HFF-Myc (cell line): Measurements from ENCODE around the gene ARHGAP23.
"Not testable (repeated sequence)": the region's sequence is repeated elsewhere in the genome, so short reads cannot be mapped to it uniquely, and the experiment has no call there.

Experiments used
- DNase-seq: peaks from one replicate; pipeline ENCODE4 v3.0.0-alpha.2; 2011; ENCODE audit warnings: low read depth; ENCODE audit errors: extremely low read depth
- H3K4me3 ChIP-seq: replicated peaks from 2 replicates; pipeline ENCODE4 v1.5.1; 2011; ENCODE audit warnings: low read depth, mild to moderate bottlenecking, control low read depth, low read length
- TF ChIP-seq, protein P1 (sequence below): IDR thresholded peaks from 2 replicates; pipeline ENCODE4 v1.5.1; 2012; ENCODE audit warnings: mild to moderate bottlenecking, low read depth, low read length, control low read depth; ENCODE audit errors: missing control alignments

ARHGAP23 gene

DNA sequence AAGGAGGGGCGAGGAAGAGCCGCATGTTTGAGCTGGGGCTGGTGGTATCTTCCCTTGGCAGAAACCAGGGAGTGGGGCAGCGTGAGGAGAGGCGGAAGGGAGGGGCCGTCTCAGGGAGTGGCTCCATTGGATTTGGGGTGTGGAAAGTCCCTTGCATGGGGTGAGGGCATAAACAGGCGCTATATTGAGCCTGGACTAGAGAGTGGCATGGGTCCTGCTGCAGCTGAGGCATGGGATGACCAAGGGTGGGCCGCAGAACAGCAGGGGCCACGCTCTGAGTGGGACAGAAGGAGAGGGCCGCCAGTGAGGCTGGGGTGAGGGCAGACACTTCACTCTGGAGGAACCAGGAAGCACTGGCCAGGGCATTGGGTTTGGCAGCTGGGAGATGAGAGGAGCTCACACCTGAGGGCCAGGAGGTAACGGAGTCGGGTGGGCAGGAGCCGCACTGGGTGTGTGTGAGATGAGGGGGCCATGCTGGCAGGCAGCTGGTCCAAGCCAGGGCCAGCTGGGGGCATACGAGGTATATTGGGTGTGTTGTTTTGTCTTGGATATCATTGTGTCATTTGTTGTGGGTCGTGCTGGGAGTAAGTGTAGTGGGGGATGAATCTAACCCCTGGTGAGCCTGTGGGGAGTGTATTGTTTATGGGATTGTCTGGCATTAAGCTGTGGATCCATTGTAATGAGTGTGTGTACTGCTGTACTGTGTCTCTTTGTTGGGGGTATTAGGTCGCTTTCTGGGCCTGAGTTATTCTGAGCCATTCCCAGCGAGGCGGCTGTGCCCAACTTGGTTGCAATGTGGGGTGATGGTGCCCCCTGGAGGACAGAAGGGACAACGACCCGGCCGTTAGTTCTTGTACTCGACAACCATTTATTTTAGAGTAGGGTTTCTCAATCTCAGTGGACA, 56.2 kb downstream of the ARHGAP23 start:
- H3K4me3 ChIP-seq, DNase-seq: not testable (repeated sequence)
- TF ChIP-seq, protein P1, sequence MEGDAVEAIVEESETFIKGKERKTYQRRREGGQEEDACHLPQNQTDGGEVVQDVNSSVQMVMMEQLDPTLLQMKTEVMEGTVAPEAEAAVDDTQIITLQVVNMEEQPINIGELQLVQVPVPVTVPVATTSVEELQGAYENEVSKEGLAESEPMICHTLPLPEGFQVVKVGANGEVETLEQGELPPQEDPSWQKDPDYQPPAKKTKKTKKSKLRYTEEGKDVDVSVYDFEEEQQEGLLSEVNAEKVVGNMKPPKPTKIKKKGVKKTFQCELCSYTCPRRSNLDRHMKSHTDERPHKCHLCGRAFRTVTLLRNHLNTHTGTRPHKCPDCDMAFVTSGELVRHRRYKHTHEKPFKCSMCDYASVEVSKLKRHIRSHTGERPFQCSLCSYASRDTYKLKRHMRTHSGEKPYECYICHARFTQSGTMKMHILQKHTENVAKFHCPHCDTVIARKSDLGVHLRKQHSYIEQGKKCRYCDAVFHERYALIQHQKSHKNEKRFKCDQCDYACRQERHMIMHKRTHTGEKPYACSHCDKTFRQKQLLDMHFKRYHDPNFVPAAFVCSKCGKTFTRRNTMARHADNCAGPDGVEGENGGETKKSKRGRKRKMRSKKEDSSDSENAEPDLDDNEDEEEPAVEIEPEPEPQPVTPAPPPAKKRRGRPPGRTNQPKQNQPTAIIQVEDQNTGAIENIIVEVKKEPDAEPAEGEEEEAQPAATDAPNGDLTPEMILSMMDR, result peak; percentile 74

DNA sequence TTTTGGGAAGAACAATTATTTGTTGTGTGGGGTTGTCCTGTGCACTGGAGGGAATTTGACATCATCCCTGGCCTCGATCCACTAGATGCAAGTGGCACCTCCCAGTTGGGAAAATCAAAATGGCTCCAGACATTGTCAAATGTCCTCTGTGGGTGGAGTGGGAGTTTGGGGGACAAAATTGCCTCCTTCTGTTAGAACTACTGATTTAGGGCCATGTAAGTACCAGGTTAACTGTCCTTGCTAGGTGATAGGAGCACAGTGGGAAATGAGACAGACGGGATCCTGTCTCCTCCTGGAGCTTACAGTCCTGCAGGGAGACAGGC, 56.8 kb downstream of the ARHGAP23 start:
- H3K4me3 ChIP-seq, result no peak overlapping the region
- no peak for DNase-seq

DNA sequence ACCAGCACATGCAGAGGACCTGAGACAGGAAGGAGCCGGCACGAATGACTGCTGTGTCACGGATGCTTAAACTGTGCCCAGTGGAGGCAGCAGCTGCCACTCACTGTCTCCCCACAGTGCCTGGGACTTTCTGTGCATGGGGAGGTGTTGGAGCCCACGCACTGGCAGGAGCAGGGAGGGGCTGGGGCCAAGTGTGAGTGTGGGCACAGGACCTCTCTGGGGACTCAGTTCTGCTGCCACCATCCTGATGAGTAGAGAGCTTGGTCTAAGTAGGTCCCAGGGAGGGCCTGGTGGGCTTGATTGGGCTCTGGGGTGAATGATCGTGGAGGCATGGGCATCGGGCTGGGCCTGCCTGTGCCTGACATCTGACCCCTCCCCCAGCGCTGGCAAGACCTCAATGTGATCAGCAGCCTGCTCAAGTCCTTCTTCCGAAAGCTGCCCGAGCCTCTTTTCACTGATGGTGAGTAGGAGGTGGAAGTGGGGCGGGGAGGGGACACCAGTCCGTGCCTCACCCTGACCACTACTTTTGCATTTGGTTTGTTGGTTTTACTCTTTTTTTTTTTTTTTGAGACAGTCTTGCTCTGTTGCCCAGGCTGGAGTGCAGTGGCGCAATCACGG, 57.5 kb downstream of the ARHGAP23 start:
- not testable (repeated sequence) for H3K4me3 ChIP-seq, DNase-seq

More for the DNA sequence above, 56.8 kb downstream of the ARHGAP23 start:
- TF ChIP-seq, protein P1, result no peak

DNA sequence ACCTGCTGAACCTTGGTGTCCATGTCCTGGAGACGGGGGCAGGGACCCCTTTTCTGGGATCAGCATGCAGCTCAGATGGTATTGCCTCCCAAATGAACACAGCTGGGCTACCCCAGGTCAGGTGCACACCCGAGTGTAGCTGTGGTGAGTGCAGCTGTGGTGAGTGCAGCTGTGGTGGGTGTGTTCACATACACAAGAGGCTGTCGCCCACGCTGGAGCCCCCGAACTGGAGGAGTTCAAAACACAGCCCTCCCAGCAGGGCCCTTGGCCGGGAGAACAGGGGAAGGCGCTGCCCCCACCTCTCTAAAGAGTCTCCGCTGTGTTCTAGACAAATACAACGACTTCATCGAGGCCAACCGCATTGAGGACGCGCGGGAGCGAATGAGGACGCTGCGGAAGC, 61.5 kb downstream of the ARHGAP23 start:
- not testable (repeated sequence) for DNase-seq, H3K4me3 ChIP-seq

DNA sequence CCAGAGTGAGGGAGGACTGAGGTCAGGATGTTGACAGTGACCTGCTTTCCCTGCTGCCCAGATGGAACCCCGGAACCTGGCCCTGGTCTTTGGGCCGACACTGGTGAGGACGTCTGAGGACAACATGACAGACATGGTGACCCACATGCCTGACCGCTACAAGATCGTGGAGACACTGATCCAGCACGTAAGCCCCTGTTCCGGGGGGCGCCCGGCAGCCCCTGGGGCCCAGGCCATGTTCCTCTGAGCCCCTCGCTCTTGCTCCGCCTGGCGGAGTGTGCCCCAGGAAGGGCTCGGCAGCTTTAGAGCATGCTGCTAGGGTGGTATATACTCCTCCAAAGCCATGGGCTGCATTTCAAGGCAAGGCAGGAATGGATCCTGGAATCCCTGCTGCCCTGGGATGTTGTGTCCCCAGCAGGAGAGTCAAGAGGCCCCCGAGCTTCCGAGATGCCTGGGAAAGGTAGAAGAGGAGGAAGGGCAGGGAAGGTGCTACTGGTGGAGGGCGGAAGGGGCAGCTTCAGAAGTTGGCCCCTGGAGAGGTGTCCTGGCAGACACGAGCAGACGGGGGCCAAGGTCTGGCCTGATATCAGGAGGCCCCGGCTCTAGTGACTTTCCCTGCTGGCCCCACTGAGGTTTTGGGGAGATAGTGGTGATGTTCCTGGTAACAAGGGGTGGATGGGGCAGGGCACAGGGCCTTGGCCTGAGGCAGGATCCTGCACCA, 63.2 kb downstream of the ARHGAP23 start:
- not testable (repeated sequence) for DNase-seq, H3K4me3 ChIP-seq

DNA sequence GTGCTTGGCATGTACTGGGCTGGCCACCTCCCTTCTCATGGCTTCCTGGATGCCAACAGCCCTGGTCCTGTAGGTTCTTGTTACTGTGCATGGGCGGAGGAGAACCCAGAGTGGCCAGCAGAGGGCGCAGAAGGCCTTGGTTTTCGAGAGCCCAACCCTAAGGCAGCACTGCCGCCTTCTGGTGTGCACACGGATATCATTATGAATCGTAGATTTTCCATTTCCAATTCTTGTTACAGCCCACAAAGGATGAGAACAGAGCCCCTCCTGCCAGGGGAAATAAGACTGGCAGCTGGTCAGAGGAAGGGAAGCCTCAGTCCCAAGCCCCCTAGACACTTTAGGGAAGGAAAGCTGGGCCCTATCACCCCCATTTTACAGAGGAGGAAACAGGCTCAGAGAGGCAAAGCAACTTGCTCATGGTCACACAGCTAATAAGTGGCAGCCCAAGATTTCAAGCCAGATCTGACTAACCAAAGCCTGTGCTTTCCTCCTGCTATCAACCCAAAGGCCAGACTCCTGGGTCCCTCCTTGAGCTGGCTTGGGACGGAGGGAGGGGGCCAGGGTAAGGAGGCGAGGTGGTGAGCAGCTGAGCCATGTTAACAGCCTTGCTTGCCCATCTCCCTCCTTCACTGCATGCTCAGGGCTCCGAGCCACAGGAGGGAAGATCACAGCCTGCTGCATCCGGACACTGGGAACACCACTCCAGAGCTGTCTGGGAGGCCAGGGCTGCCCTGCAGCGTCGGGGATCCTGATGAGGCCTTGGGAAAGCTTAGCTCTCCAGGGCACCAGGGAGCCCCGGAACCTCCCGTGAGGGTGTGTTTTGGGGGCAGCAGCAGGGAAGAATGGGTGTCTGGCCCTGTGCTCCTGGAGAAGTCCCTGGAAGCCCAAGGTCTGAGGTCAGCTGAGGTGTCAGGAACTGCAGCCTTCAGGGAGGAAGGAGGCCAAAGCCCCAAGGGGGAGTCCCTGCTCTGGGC, 64.1 kb downstream of the ARHGAP23 start:
- H3K4me3 ChIP-seq, DNase-seq: not testable (repeated sequence)
- TF ChIP-seq, protein P1, result peak; percentile 62

DNA sequence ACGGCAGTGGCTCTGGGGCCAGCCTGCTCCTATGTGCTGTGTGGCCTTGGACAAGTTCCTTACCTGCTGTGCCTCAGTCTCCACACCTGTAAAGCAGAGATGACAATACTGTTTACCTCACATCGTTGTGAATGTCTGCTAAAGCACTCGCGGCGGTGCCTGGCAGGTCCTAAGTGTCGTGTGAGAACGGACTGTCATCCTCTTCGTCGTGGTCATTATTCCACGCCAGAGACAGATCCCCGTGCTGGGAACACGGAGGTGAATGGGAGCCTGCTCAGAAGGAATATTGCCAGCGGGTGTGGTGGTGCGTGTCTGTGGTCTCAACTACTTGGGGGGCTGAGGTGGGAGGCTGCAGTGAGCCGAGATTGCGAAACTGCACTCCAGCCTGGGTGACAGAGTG, 65.9 kb downstream of the ARHGAP23 start:
- DNase-seq, H3K4me3 ChIP-seq: not testable (repeated sequence)

DNA sequence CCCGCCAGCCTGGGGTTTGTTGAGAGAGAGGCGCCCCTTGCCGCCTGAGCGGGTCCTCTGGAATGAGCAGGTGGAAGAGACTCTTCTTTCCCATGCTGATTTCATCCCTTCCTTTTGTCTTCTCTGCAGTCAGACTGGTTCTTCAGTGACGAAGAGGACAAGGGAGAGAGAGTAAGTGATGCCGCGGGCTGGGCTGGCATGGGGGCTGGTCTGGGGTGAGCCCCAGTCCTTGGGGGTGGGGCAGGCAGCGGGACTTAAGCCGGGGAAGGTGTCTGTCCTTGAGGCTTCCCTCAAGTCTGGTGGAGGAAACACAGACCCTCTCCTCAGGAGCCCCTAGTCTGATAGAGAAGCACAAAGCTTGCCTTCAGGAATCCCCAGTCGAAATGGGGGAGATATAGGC, 69.4 kb downstream of the ARHGAP23 start:
- DNase-seq, H3K4me3 ChIP-seq: not testable (repeated sequence)

DNA sequence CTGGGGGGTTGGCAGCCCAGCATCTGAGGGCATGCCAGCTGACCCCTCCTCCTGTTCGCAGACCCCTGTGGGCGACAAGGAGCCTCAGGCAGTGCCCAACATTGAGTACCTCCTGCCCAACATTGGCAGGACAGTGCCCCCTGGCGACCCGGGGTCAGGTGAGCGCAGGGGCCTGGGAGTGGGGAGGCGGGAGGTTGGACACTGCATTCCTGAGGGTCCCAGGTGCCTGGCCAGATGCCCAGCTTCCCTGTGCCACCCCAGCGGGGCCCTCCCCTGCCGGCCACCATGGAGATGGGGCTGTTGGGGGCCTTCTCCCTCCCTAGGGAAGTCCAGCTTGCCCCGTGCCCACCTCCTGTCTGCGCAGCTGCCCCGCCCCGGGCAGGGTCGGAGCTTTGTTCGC, 70.1 kb downstream of the ARHGAP23 start:
- TF ChIP-seq, protein P1, result no peak
- no peak overlapping the region for H3K4me3 ChIP-seq
- no peak for DNase-seq

DNA sequence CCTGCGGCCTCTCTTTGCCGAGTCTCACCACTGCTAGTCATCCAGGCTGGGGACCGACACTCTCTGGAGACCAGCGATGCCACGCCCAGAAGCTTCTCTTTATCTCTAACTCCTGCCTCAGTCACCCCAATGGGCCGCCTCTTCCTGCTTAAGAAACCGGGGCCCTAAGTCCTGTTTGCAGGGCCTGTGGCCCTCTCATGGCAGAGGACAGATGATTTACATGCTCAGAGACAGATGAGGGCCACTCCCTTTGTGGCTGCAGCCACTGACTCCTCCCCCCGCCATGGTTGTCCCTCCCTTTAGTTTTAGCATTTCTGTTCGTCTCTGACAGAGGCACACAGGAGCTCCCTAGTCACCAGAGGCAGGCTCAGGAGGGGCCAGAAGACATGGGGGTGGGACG, 71.0 kb downstream of the ARHGAP23 start:
- not testable (repeated sequence) for DNase-seq, H3K4me3 ChIP-seq

DNA sequence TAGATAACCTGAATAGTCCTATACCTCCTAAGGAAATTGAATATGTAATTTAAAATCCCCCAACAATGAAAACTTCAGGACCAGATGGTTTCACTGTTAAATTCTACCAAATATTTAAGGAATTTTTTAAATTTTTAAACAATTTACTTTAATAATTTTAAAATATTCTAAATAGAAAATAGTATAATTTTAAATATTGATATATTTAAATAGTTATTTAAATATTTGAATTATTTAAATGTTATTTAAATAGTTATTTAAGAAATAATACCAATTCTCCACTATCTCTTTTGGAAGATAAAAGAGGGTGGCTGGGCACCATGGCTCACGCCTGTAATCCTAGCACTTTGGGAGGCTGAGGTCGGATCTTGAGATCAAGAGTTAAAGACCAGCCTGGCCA, 73.5 kb downstream of the ARHGAP23 start:
- DNase-seq, H3K4me3 ChIP-seq: not testable (repeated sequence)

DNA sequence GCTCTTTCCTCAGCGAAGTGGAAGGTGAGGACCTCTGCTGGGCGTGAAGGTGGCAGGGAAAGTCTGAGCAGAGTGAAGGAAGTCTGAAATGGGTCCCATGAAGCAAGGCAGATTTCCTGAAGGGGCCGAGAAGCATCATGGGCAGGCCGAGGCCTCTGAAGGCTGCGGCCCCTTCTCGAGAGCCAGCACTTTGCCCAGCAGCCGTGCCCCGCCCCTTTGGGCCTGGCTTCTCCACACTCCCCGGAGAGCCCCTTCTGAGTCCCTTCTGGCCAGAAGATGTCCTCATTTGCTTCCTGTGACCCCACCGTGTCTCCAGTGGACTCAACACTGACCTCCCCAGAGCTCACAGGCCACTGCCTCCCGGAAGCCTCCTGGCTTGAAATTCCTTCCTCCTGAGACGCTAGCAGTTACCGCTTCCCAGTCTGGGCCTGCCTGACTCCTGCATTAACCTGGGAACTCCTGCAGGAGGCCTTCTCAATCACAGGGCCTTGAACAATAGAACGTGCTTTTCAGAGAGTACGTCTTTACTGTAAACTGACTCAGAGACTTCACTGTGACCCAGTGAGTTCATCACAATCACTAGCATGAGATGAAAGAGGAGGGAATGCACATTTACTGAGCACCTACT, 75.1 kb downstream of the ARHGAP23 start:
- not testable (repeated sequence) for DNase-seq, H3K4me3 ChIP-seq
